SK-N-DZ (cell line): Measurements from ENCODE around the gene PIH1D2.
"Not testable (repeated sequence)": the region's sequence is repeated elsewhere in the genome, so short reads cannot be mapped to it uniquely, and the experiment has no call there.

Source experiments
- DNase-seq: peaks from one replicate; pipeline ENCODE4 v3.0.0-alpha.2; 2015; ENCODE audit warnings: low spot score

PIH1D2 gene

GRCh38 chr11:112057170-112057569 lies 16.6 kb downstream of the PIH1D2 start:
- DNase-seq, result no peak

- DNase-seq, result no peak
These were observed 22.0 kb downstream of the PIH1D2 start for GRCh38 chr11:112051768-112052167.

- DNase-seq, result no peak
These were observed 23.1 kb downstream of the PIH1D2 start for GRCh38 chr11:112050721-112051120.

GRCh38 chr11:112049777-112050176 lies 24.0 kb downstream of the PIH1D2 start:
- DNase-seq, result no peak

GRCh38 chr11:112048256-112048655 lies 25.6 kb downstream of the PIH1D2 start:
- DNase-seq, result not testable (repeated sequence)

GRCh38 chr11:112046647-112047046 lies 27.2 kb downstream of the PIH1D2 start:
- not testable (repeated sequence) for DNase-seq

- no peak for DNase-seq
These were observed 28.9 kb downstream of the PIH1D2 start for GRCh38 chr11:112044961-112045360.

GRCh38 chr11:112042961-112043304 lies 30.9 kb downstream of the PIH1D2 start:
- DNase-seq, result no peak

- no peak for DNase-seq
These were observed 31.5 kb downstream of the PIH1D2 start for GRCh38 chr11:112042161-112042960.

- DNase-seq, result no peak
These were observed 36.3 kb downstream of the PIH1D2 start for GRCh38 chr11:112037527-112037926.

GRCh38 chr11:112033902-112034301 lies 39.9 kb downstream of the PIH1D2 start:
- no peak for DNase-seq

- no peak for DNase-seq
These were observed 44.4 kb downstream of the PIH1D2 start for GRCh38 chr11:112029460-112029859.

GRCh38 chr11:112026784-112027410 lies 46.9 kb downstream of the PIH1D2 start:
- not testable (repeated sequence) for DNase-seq

- peak; percentile 1 for DNase-seq
These were observed 48.1 kb downstream of the PIH1D2 start for GRCh38 chr11:112025707-112026106.

- DNase-seq, result peak; percentile 91
These were observed 48.8 kb downstream of the PIH1D2 start, which contains the start of gene DLAT for GRCh38 chr11:112024773-112025678. TSS of gene DLAT (plus strand) at chr11:112025408. CDS start at chr11:112025473, 65 bp downstream.

GRCh38 chr11:112024178-112024772 lies 49.5 kb downstream of the PIH1D2 start:
- DNase-seq, result no peak

- DNase-seq, result no peak
These were observed 50.7 kb downstream of the PIH1D2 start for GRCh38 chr11:112023104-112023503.

- DNase-seq, result no peak
These were observed 54.8 kb downstream of the PIH1D2 start for GRCh38 chr11:112019066-112019465.
